ENCODE results near the gene ZMIZ2. TPM values are rescaled to one million over a fixed set of nuclear protein-coding genes. Genes with fewer than 3 reads are reported as not detected.

Gene ZMIZ2
- total RNA-seq, 1 donor from 2014 or later, result 76.8 TPM

- no peak for TF ChIP-seq CTCF (IDR thresholded peaks at IDR 0.05; ENCODE audit: insufficient read depth, low read depth, low read length)
- TF ChIP-seq EZH2 (IDR thresholded peaks at IDR 0.05; ENCODE audit: insufficient read depth, low read length), result no peak
- H3K9me3 ChIP-seq (ENCODE audit: insufficient read depth, low read depth, low read length), result peaks cover 6% of the 10 kb centered on the region
- no peaks in the 10 kb centered on the region for H4K20me1 ChIP-seq (ENCODE audit: insufficient read depth, low read length)
- H2AFZ ChIP-seq (ENCODE audit: low read depth, low read length), result no peak overlapping the region
- Mint-ChIP-seq H3K36me3 (ENCODE audit: low read depth, unreplicated experiment) (peaks cover 4% of the 10 kb centered on the region), H3K4me1 (ENCODE audit: low read depth, unreplicated experiment) (peaks cover 10% of the 10 kb centered on the region), H3K9me3 (ENCODE audit: unreplicated experiment) (peaks cover 17% of the 10 kb centered on the region), H3K27ac (ENCODE audit: unreplicated experiment) (no peak overlapping the region), H3K27me3 (ENCODE audit: low read depth, unreplicated experiment) (no peaks in the 10 kb centered on the region), H3K4me3 (ENCODE audit: unreplicated experiment) (no peak overlapping the region)
- no peaks in the 10 kb centered on the region for H3K36me3 ChIP-seq (ENCODE audit: insufficient read depth, low read length)
- H3K4me3 ChIP-seq (ENCODE audit: insufficient read depth, low read depth, low read length), result no peak overlapping the region
- peaks cover 6% of the 10 kb centered on the region for H3K4me1 ChIP-seq (ENCODE audit: insufficient read depth, low read length)
- H3K27ac ChIP-seq (ENCODE audit: low read depth, low read length), result no peak overlapping the region
- no peaks in the 10 kb centered on the region for H3K79me2 ChIP-seq (ENCODE audit: insufficient read depth, low read length)
- no peak overlapping the region for H3K4me2 ChIP-seq (ENCODE audit: low read length)
- no peak for FAIRE-seq
- H3K9ac ChIP-seq (ENCODE audit: low read length), result no peak overlapping the region
- H3K27me3 ChIP-seq (ENCODE audit: insufficient read depth, low read length), result no peaks in the 10 kb centered on the region
- no peak for DNase-seq (ENCODE audit: low read depth)
Measured at GRCh38 chr7:44787762-44788161, 39.1 kb downstream of the ZMIZ2 start.

DNA sequence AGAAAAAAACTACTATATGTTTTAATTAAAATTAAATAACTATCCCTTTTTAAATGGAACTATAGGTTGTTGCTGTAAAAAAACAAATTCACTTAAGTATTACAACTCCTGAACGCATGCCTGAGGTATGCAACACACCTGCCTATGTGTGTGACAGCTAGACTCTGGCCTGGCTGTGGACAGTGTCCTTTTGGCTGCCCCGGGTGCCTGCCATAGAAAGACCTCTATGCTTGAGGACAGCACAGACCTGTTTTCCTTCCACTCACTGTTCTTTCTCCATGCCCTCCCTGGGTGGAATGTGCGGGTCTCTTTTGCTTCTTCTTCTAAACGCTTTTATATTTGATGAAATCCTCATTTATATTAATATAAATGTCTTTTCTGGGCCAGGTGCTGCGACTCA, 41.3 kb downstream of the ZMIZ2 start:
- peaks cover 6% of the 10 kb centered on the region for H3K4me1 ChIP-seq (ENCODE audit: insufficient read depth, low read length)
- H3K9me3 ChIP-seq (ENCODE audit: insufficient read depth, low read depth, low read length), result no peaks in the 10 kb centered on the region
- H3K27me3 Mint-ChIP-seq (ENCODE audit: low read depth, unreplicated experiment), result no peaks in the 10 kb centered on the region
- peaks cover 10% of the 10 kb centered on the region for H3K4me1 Mint-ChIP-seq (ENCODE audit: low read depth, unreplicated experiment)
- peaks cover 2% of the 10 kb centered on the region for H3K9me3 Mint-ChIP-seq (ENCODE audit: unreplicated experiment)
- no peak overlapping the region for H3K4me3 Mint-ChIP-seq (ENCODE audit: unreplicated experiment)
- H2AFZ ChIP-seq (ENCODE audit: low read depth, low read length), result no peak overlapping the region
- H3K36me3 Mint-ChIP-seq (ENCODE audit: low read depth, unreplicated experiment), result no peaks in the 10 kb centered on the region
- H3K4me3 ChIP-seq (ENCODE audit: insufficient read depth, low read depth, low read length), result no peak overlapping the region
- H3K79me2 ChIP-seq (ENCODE audit: insufficient read depth, low read length), result no peaks in the 10 kb centered on the region
- H3K27ac Mint-ChIP-seq (ENCODE audit: unreplicated experiment), result no peak overlapping the region
- H3K4me2 ChIP-seq (ENCODE audit: low read length), result no peak overlapping the region
- TF ChIP-seq EZH2 (IDR thresholded peaks at IDR 0.05; ENCODE audit: insufficient read depth, low read length) (no peak), CTCF (IDR thresholded peaks at IDR 0.05; ENCODE audit: insufficient read depth, low read depth, low read length) (no peak)
- no peaks in the 10 kb centered on the region for H3K36me3 ChIP-seq (ENCODE audit: insufficient read depth, low read length)
- no peak overlapping the region for H3K27ac ChIP-seq (ENCODE audit: low read depth, low read length)
- no peaks in the 10 kb centered on the region for H4K20me1 ChIP-seq (ENCODE audit: insufficient read depth, low read length)
- FAIRE-seq, result no peak
- H3K27me3 ChIP-seq (ENCODE audit: insufficient read depth, low read length), result no peaks in the 10 kb centered on the region
- no peak for DNase-seq (ENCODE audit: low read depth)
- H3K9ac ChIP-seq (ENCODE audit: low read length), result no peak overlapping the region

DNA sequence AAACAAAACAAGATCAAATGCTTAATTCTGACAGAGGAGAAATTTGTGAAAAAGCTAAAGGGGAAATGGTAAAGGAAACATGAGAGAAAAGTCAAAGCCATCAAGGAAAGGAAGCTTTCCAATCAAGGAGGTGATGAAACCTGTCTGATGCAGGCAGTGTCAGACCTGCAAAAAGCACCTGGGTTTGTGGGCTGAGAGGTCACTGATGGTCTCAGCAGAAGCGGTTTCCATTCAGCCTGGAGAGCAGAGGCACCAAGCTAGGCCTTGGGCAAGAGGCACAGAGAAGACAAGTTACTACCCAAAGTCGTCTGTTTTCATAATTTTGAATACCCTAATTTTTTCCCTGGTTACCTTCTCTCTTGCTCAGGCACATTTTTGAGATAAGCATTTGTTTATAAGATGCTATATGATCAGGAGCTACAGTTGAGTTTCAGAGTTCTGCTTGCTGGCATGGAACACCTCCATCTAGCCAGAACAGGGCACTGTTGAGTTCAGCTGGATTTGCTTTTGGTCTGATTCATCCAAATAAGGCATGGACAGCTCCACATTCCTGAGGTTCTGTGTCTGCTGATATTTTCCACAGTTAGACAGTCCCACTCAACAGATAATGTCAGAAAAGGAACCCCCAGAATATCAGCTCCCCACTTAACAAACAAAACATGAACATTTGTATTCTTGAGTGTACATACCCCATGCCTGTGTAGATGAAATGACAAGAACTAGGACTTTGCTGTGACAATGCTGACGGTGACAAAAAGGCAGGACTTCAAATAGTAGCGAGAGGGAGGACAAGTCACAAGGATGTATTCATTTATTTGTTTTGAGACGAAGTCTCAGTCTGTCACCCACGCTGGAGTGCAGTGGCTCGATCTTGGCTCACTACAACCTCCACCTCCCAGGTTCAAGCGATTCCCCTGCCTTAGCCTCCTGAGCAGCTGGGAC, 42.9 kb downstream of the ZMIZ2 start:
- TF ChIP-seq EZH2 (IDR thresholded peaks at IDR 0.05; ENCODE audit: insufficient read depth, low read length), result no peak
- peak; percentile 29 for TF ChIP-seq CTCF (IDR thresholded peaks at IDR 0.05; ENCODE audit: insufficient read depth, low read depth, low read length)
- DNase-seq (ENCODE audit: low read depth), result peak; percentile 58
- peaks cover 2% of the 10 kb centered on the region for H3K9me3 Mint-ChIP-seq (ENCODE audit: unreplicated experiment)
- H3K4me1 Mint-ChIP-seq (ENCODE audit: low read depth, unreplicated experiment), result peaks cover 10% of the 10 kb centered on the region
- H3K79me2 ChIP-seq (ENCODE audit: insufficient read depth, low read length), result peaks cover 6% of the 10 kb centered on the region
- no peaks in the 10 kb centered on the region for H3K36me3 ChIP-seq (ENCODE audit: insufficient read depth, low read length)
- H3K27me3 Mint-ChIP-seq (ENCODE audit: low read depth, unreplicated experiment), result no peaks in the 10 kb centered on the region
- peak overlapping the region; percentile 13 for H3K27ac Mint-ChIP-seq (ENCODE audit: unreplicated experiment)
- H3K36me3 Mint-ChIP-seq (ENCODE audit: low read depth, unreplicated experiment), result no peaks in the 10 kb centered on the region
- no peak overlapping the region for H3K27ac ChIP-seq (ENCODE audit: low read depth, low read length)
- H3K9ac ChIP-seq (ENCODE audit: low read length), result no peak overlapping the region
- H3K4me2 ChIP-seq (ENCODE audit: low read length), result peak overlapping the region; percentile 55
- no peak overlapping the region for H2AFZ ChIP-seq (ENCODE audit: low read depth, low read length)
- no peak overlapping the region for H3K4me3 ChIP-seq (ENCODE audit: insufficient read depth, low read depth, low read length)
- FAIRE-seq, result peak; percentile 67
- H3K27me3 ChIP-seq (ENCODE audit: insufficient read depth, low read length), result no peaks in the 10 kb centered on the region
- H3K4me1 ChIP-seq (ENCODE audit: insufficient read depth, low read length), result peaks cover 9% of the 10 kb centered on the region
- peak overlapping the region; percentile 4 for H3K4me3 Mint-ChIP-seq (ENCODE audit: unreplicated experiment)
- H3K9me3 ChIP-seq (ENCODE audit: insufficient read depth, low read depth, low read length), result no peaks in the 10 kb centered on the region
- no peaks in the 10 kb centered on the region for H4K20me1 ChIP-seq (ENCODE audit: insufficient read depth, low read length)
